K562 (cell line): ENCODE data around the gene PTGIS. TPM values are rescaled to one million over a fixed set of nuclear protein-coding genes. Genes with fewer than 3 reads are reported as not detected.

Source experiments
- ADNP ChIP-seq: fragments of 200-800 bp; sonication (Bioruptor generic); IDR thresholded peaks from 2 replicates; pipeline ENCODE4 v1.6.1; 2016; ENCODE audit warnings: missing genetic modification characterization, missing compliant biosample characterization
- BMI1 ChIP-seq: fragments of 150-350 bp; IDR thresholded peaks from 2 replicates; pipeline ENCODE4 v1.6.1; 2014; ENCODE audit warnings: low read length
- CEBPB ChIP-seq: fragments of 450-650 bp; IDR thresholded peaks from 2 replicates; pipeline ENCODE4 v1.6.1; 2016; ENCODE audit warnings: missing genetic modification characterization, missing compliant biosample characterization
- GTF2A2 ChIP-seq: IDR thresholded peaks from 2 replicates; pipeline ENCODE4 v1.6.1; 2016; ENCODE audit warnings: mild to moderate bottlenecking, missing genetic modification characterization, missing compliant biosample characterization
- JUNB ChIP-seq: fragments of 450-650 bp; formaldehyde crosslinking; conservative IDR thresholded peaks from 2 replicates; pipeline ENCODE4 v1.4.0; 2020; ENCODE audit warnings: mild to moderate bottlenecking
- KDM1A ChIP-seq, 2 experiments: fragments of 450-650 bp; IDR thresholded peaks; 2 replicates each; pipeline ENCODE4 v1.6.1; 2016; ENCODE audit warnings: mild to moderate bottlenecking in 2 of 2
- KLF16 ChIP-seq: IDR thresholded peaks from 2 replicates; pipeline ENCODE4 v1.6.1; 2016; ENCODE audit warnings: antibody characterized with exemption
- KLF6 ChIP-seq: fragments of 250-450 bp; sonication (Bioruptor Pico); IDR thresholded peaks from 2 replicates; pipeline ENCODE4 v1.4.0; 2020; ENCODE audit warnings: mild to moderate bottlenecking, moderate library complexity, borderline replicate concordance
- MBD2 ChIP-seq: sonication (generic); IDR thresholded peaks from 2 replicates; pipeline ENCODE4 v1.6.1; 2016; ENCODE audit warnings: low read depth, borderline replicate concordance
- NFE2L1 ChIP-seq: fragments of 450-650 bp; IDR thresholded peaks from 2 replicates; pipeline ENCODE4 v1.6.1; 2016; ENCODE audit warnings: missing genetic modification characterization, low read depth, mild to moderate bottlenecking, missing compliant biosample characterization, moderate library complexity, borderline replicate concordance
- NFRKB ChIP-seq: fragments of 450-650 bp; IDR thresholded peaks from 2 replicates; pipeline ENCODE4 v1.6.1; 2016; ENCODE audit warnings: low read depth
- OTX1 ChIP-seq: fragments of 450-650 bp; formaldehyde crosslinking; IDR thresholded peaks from 2 replicates; pipeline ENCODE4 v1.4.0; 2022; ENCODE audit warnings: mild to moderate bottlenecking
- POU5F1 ChIP-seq: fragments of 150-350 bp; IDR thresholded peaks from 2 replicates; pipeline ENCODE4 v1.6.1; 2014; ENCODE audit warnings: borderline replicate concordance, low read length, low read depth, mild to moderate bottlenecking; ENCODE audit not compliant: partially characterized antibody
- PRPF4 ChIP-seq: fragments of 200-400 bp; formaldehyde crosslinking; IDR thresholded peaks from one replicate; pipeline ENCODE4 v1.6.1; 2017; ENCODE audit warnings: low read length, low read depth, mild to moderate bottlenecking; ENCODE audit not compliant: insufficient read depth, poor library complexity, severe bottlenecking
- RBBP5 ChIP-seq: fragments of 200-600 bp; sonication (generic); IDR thresholded peaks from 2 replicates; pipeline ENCODE4 v1.6.1; 2012; ENCODE audit warnings: borderline replicate concordance, mild to moderate bottlenecking, low read length, control low read depth, inconsistent platforms; ENCODE audit not compliant: insufficient read depth, poor library complexity, severe bottlenecking
- SAFB ChIP-seq: fragments of 200-400 bp; formaldehyde crosslinking; IDR thresholded peaks from 2 replicates; pipeline ENCODE4 v1.6.1; 2017; ENCODE audit warnings: low read depth, low read length, borderline replicate concordance
- ZFX ChIP-seq: sonication (generic); formaldehyde crosslinking; IDR thresholded peaks from 2 replicates; pipeline ENCODE4 v1.8.0; 2022; ENCODE audit warnings: mild to moderate bottlenecking, missing genetic modification reagents, moderate library complexity
- ZNF121 ChIP-seq: sonication (generic); formaldehyde crosslinking; conservative IDR thresholded peaks from 2 replicates; pipeline ENCODE4 v1.8.0; 2022; ENCODE audit warnings: missing genetic modification reagents
- ZNF318 ChIP-seq, 2 experiments: fragments of 450-650 bp; IDR thresholded peaks; 2 replicates each; pipeline ENCODE4 v1.6.1; 2016; ENCODE audit warnings: mild to moderate bottlenecking in 2 of 2, borderline replicate concordance in 1 of 2, low read depth in 1 of 2, moderate library complexity in 1 of 2
- ZNF511 ChIP-seq: sonication (generic); formaldehyde crosslinking; IDR thresholded peaks from 2 replicates; pipeline ENCODE4 v1.8.0; 2022; ENCODE audit warnings: mild to moderate bottlenecking, missing genetic modification reagents
- polyA plus RNA-seq, 8 experiments: library from polyadenylated mRNA; depleted of rRNA in 4 of 8; stranded (reverse) in 5 of 8; unstranded in 3 of 8; fragments of >200 nt; fragmentation: Nextera tagmentation in 2 of 8; fragmentation: Illumina TruSeq in 1 of 8; extraction: Ambion mirVana in 2 of 8; extraction: Trizol in 1 of 8; gene quantifications; 2 replicates each; pipeline versions ENCODE4 v1.2.1 to v1.2.3, GENCODE V29; 2011 to 2014; ENCODE audit warnings: inconsistent platforms in 1 of 8, missing spikeins in 1 of 8
- total RNA-seq, 7 experiments: library from RNA; depleted of rRNA in 6 of 7; stranded (reverse); fragments of >200 nt in 6 of 7; fragmentation: Illumina TruSeq in 2 of 7; extraction: Trizol in 2 of 7; gene quantifications; 2 replicates each; pipeline versions ENCODE4 v1.2.1 to v1.2.3, GENCODE V29; 2011 to 2021; ENCODE audit warnings: low replicate concordance in 1 of 7

The PTGIS gene
- total and polyA plus RNA-seq, 9 of the 15 experiments (the other 6 are each of a cell fraction or from before 2014, with no cell fraction given), result not detected

- no peak for TF ChIP-seq ZNF318 (IDR thresholded peaks at IDR 0.05; ENCODE audit: borderline replicate concordance in 1 of 2, low read depth in 1 of 2)
- no peak for TF ChIP-seq ADNP
- no peak for TF ChIP-seq CEBPB (tag)
- TF ChIP-seq PRPF4, result peak; percentile 79
- TF ChIP-seq POU5F1, result no peak
- peak; percentile 17; the same call in 1 of the 2 replicates for TF ChIP-seq SAFB
- TF ChIP-seq KLF6 (CRISPR knock-in tag), result no peak
- TF ChIP-seq NFRKB, result no peak
- TF ChIP-seq NFE2L1 (tag), result no peak
- peak; percentile 21; the same call in 1 of the 2 replicates for TF ChIP-seq KLF16
- no peak for TF ChIP-seq OTX1 (CRISPR knock-in tag)
- no peak for TF ChIP-seq GTF2A2
- TF ChIP-seq ZFX (CRISPR knock-in tag), result no peak
- no peak for TF ChIP-seq MBD2
- TF ChIP-seq JUNB (CRISPR knock-in tag), result no peak
- TF ChIP-seq BMI1, result no peak
- 0 out of 4 replicates have a peak, but pooled peaks of 1 of the 2 experiments have one; percentile 45 for TF ChIP-seq KDM1A (IDR thresholded peaks at IDR 0.05)
- TF ChIP-seq ZNF121 (CRISPR knock-in tag), result no peak
- TF ChIP-seq ZNF511 (CRISPR knock-in tag), result no peak
- no peak for TF ChIP-seq RBBP5
Observed at GRCh38 chr20:49610691-49611538, 43.0 kb upstream of the PTGIS start (continued).
